ENCODE data around the gene PSPC1.
A peak's percentile ranks its signal among the peaks of the same experiment; 100 is the strongest.
"Not testable (repeated sequence)": the region's sequence is repeated elsewhere in the genome, so short reads cannot be mapped to it uniquely, and the experiment has no call there.

The PSPC1 gene

GRCh38 chr13:19782727-19783682, at the start of gene PSPC1:
TSS of gene PSPC1 (minus strand) at chr13:19782945. CDS start at chr13:19782757, 188 bp downstream.
- peak; percentile 99 for DNase-seq (ENCODE audit: low spot score)

- no peak for DNase-seq (ENCODE audit: low spot score)
Measured at GRCh38 chr13:19822673-19823072, 39.9 kb upstream of the PSPC1 start.

GRCh38 chr13:19818223-19818842, 35.6 kb upstream of the PSPC1 start:
- DNase-seq (ENCODE audit: low spot score) = no peak

- no peak for DNase-seq (ENCODE audit: low spot score)
Measured at GRCh38 chr13:19817510-19818158, 34.9 kb upstream of the PSPC1 start.

GRCh38 chr13:19817106-19817505, 34.4 kb upstream of the PSPC1 start:
- DNase-seq (ENCODE audit: low spot score) = no peak

GRCh38 chr13:19815842-19816241, 33.1 kb upstream of the PSPC1 start:
- DNase-seq (ENCODE audit: low spot score) = not testable (repeated sequence)

GRCh38 chr13:19810996-19811881, 28.5 kb upstream of the PSPC1 start:
- no peak for DNase-seq (ENCODE audit: low spot score)

GRCh38 chr13:19810151-19810550, 27.4 kb upstream of the PSPC1 start:
- DNase-seq (ENCODE audit: low spot score) = no peak

GRCh38 chr13:19805765-19806164, 23.0 kb upstream of the PSPC1 start:
- DNase-seq (ENCODE audit: low spot score) = no peak

- DNase-seq (ENCODE audit: low spot score) = no peak
Measured at GRCh38 chr13:19795956-19796355, 13.2 kb upstream of the PSPC1 start.

GRCh38 chr13:19794631-19795030, 11.9 kb upstream of the PSPC1 start:
- no peak for DNase-seq (ENCODE audit: low spot score)

GRCh38 chr13:19791953-19792537, 9.3 kb upstream of the PSPC1 start:
- DNase-seq (ENCODE audit: low spot score) = no peak

- peak; percentile 65 for DNase-seq (ENCODE audit: low spot score)
Measured at GRCh38 chr13:19782049-19782726, 557 bp downstream of the PSPC1 start.

- DNase-seq (ENCODE audit: low spot score) = no peak
Measured at GRCh38 chr13:19781526-19781925, 1.2 kb downstream of the PSPC1 start.

GRCh38 chr13:19780753-19781418, 1.9 kb downstream of the PSPC1 start:
- DNase-seq (ENCODE audit: low spot score) = not testable (repeated sequence)

GRCh38 chr13:19772306-19772705, 10.4 kb downstream of the PSPC1 start:
- DNase-seq (ENCODE audit: low spot score) = peak; percentile 13

- no peak for DNase-seq (ENCODE audit: low spot score)
Measured at GRCh38 chr13:19769854-19770253, 12.9 kb downstream of the PSPC1 start.

GRCh38 chr13:19767966-19768365, 14.8 kb downstream of the PSPC1 start:
- DNase-seq (ENCODE audit: low spot score) = no peak

- no peak for DNase-seq (ENCODE audit: low spot score)
Measured at GRCh38 chr13:19766591-19766990, 16.2 kb downstream of the PSPC1 start.

- no peak for DNase-seq (ENCODE audit: low spot score)
Measured at GRCh38 chr13:19764237-19764636, 18.5 kb downstream of the PSPC1 start.

All from GM03348 (cell line).